Measurements from ENCODE around the gene SMAD1.
A peak's percentile ranks its signal among the peaks of the same experiment; 100 is the strongest.

SMAD1 gene

GRCh38 chr4:145481164-145481941 lies at the start of gene SMAD1:
Gene SMAD1 (plus strand): TSS chr4:145481853. CDS start chr4:145514614, 32,761 bp downstream.
- ChIA-PET CTCF (no interaction called here), POLR2A (interaction anchor here (0.5 to 1.0 kb wide), 5 partner anchors 36 to 247 kb away, joined by 3 to 4 read pairs (median 3); no protein-coding TSS in a partner anchor)
- DNase-seq (ENCODE audit: extremely low spot score): peak; percentile 71
- TF ChIP-seq SUZ12 (IDR thresholded peaks at IDR 0.05) (no peak), L3MBTL2 (conservative IDR thresholded peaks at IDR 0.05) (peak; percentile 63), CTBP1 (IDR thresholded peaks at IDR 0.05; ENCODE audit: borderline replicate concordance) (no peak), ARNT (IDR thresholded peaks at IDR 0.05) (peak; percentile 29; the same call in 1 of the 2 replicates)

GRCh38 chr4:145433684-145434083 lies 48.0 kb upstream of the SMAD1 start:
- TF ChIP-seq CTBP1 (IDR thresholded peaks at IDR 0.05; ENCODE audit: borderline replicate concordance): no peak
- TF ChIP-seq LEF1 (IDR thresholded peaks at IDR 0.05; ENCODE audit: borderline replicate concordance): no peak
- no peak for TF ChIP-seq SUZ12 (IDR thresholded peaks at IDR 0.05)
- TF ChIP-seq TARDBP (IDR thresholded peaks at IDR 0.05): no peak
- TF ChIP-seq ELF4 (IDR thresholded peaks at IDR 0.05): no peak
- no peak for TF ChIP-seq SP1 (IDR thresholded peaks at IDR 0.05)
- no peak for TF ChIP-seq ZNF384 (IDR thresholded peaks at IDR 0.05)
- no peak for TF ChIP-seq FOXM1 (IDR thresholded peaks at IDR 0.05; ENCODE audit: borderline replicate concordance)
- no peak for TF ChIP-seq FOXA1 (IDR thresholded peaks at IDR 0.05)
- no peak for TF ChIP-seq PKNOX1 (IDR thresholded peaks at IDR 0.05)
- no peak for TF ChIP-seq FOXK2 (IDR thresholded peaks at IDR 0.05)
- TF ChIP-seq BHLHE40 (IDR thresholded peaks at IDR 0.05; ENCODE audit: borderline replicate concordance): no peak
- no peak for TF ChIP-seq ARNT (IDR thresholded peaks at IDR 0.05)
- TF ChIP-seq NFRKB (IDR thresholded peaks at IDR 0.05): no peak
- TF ChIP-seq L3MBTL2 (conservative IDR thresholded peaks at IDR 0.05): no peak
- TF ChIP-seq HDGF (IDR thresholded peaks at IDR 0.05; ENCODE audit: borderline replicate concordance): no peak
- CTCF ChIA-PET: no interaction called here
- no peak for DNase-seq (ENCODE audit: extremely low spot score)
- POLR2A ChIA-PET: no interaction called here

GRCh38 chr4:145435646-145436045 lies 46.0 kb upstream of the SMAD1 start:
- POLR2A ChIA-PET: no interaction called here
- TF ChIP-seq FOXK2 (IDR thresholded peaks at IDR 0.05): no peak
- TF ChIP-seq LEF1 (IDR thresholded peaks at IDR 0.05; ENCODE audit: borderline replicate concordance): no peak
- TF ChIP-seq FOXA1 (IDR thresholded peaks at IDR 0.05): no peak
- TF ChIP-seq ARNT (IDR thresholded peaks at IDR 0.05): no peak
- no peak for TF ChIP-seq SUZ12 (IDR thresholded peaks at IDR 0.05)
- TF ChIP-seq CTBP1 (IDR thresholded peaks at IDR 0.05; ENCODE audit: borderline replicate concordance): no peak
- no peak for TF ChIP-seq ZNF384 (IDR thresholded peaks at IDR 0.05)
- no peak for TF ChIP-seq PKNOX1 (IDR thresholded peaks at IDR 0.05)
- no peak for TF ChIP-seq L3MBTL2 (conservative IDR thresholded peaks at IDR 0.05)
- TF ChIP-seq HDGF (IDR thresholded peaks at IDR 0.05; ENCODE audit: borderline replicate concordance): no peak
- TF ChIP-seq TARDBP (IDR thresholded peaks at IDR 0.05): no peak
- no peak for TF ChIP-seq ELF4 (IDR thresholded peaks at IDR 0.05)
- no peak for TF ChIP-seq SP1 (IDR thresholded peaks at IDR 0.05)
- no peak for TF ChIP-seq FOXM1 (IDR thresholded peaks at IDR 0.05; ENCODE audit: borderline replicate concordance)
- no peak for TF ChIP-seq NFRKB (IDR thresholded peaks at IDR 0.05)
- no peak for DNase-seq (ENCODE audit: extremely low spot score)
- CTCF ChIA-PET: no interaction called here

- DNase-seq (ENCODE audit: extremely low spot score): no peak
These were observed 45.5 kb upstream of the SMAD1 start for GRCh38 chr4:145436114-145436513.

GRCh38 chr4:145436796-145437195 lies 44.9 kb upstream of the SMAD1 start:
- ChIA-PET CTCF (interaction anchor here (0.5 to 0.8 kb wide), 3 partner anchors 203 to 1725 kb away, joined by 3 to 4 read pairs (median 3); no protein-coding TSS in a partner anchor), POLR2A (no interaction called here)
- TF ChIP-seq NFRKB (IDR thresholded peaks at IDR 0.05): no peak
- no peak for TF ChIP-seq ELF4 (IDR thresholded peaks at IDR 0.05)
- TF ChIP-seq SUZ12 (IDR thresholded peaks at IDR 0.05): no peak
- no peak for TF ChIP-seq FOXM1 (IDR thresholded peaks at IDR 0.05; ENCODE audit: borderline replicate concordance)
- no peak for TF ChIP-seq ZNF384 (IDR thresholded peaks at IDR 0.05)
- no peak for TF ChIP-seq TARDBP (IDR thresholded peaks at IDR 0.05)
- TF ChIP-seq HDGF (IDR thresholded peaks at IDR 0.05; ENCODE audit: borderline replicate concordance): no peak
- TF ChIP-seq FOXK2 (IDR thresholded peaks at IDR 0.05): no peak
- DNase-seq (ENCODE audit: extremely low spot score): no peak

More at GRCh38 chr4:145436114-145436513, 45.5 kb upstream of the SMAD1 start:
- TF ChIP-seq PKNOX1 (IDR thresholded peaks at IDR 0.05) (peak; percentile 72), ZNF384 (IDR thresholded peaks at IDR 0.05) (no peak)
- CTCF ChIA-PET: interaction anchor here (0.6 kb wide), 1 partner anchor 197 kb away, joined by 3 read pairs; no protein-coding TSS in a partner anchor
- POLR2A ChIA-PET: no interaction called here

- ChIA-PET POLR2A (no interaction called here), CTCF (interaction anchor here (0.8 kb wide), 1 partner anchor 204 kb away, joined by 3 read pairs; no protein-coding TSS in a partner anchor)
- DNase-seq (ENCODE audit: extremely low spot score): no peak
- no peak for TF ChIP-seq ZNF384 (IDR thresholded peaks at IDR 0.05)
- TF ChIP-seq LEF1 (IDR thresholded peaks at IDR 0.05; ENCODE audit: borderline replicate concordance): no peak
- TF ChIP-seq L3MBTL2 (conservative IDR thresholded peaks at IDR 0.05): no peak
- no peak for TF ChIP-seq FOXK2 (IDR thresholded peaks at IDR 0.05)
- no peak for TF ChIP-seq CTBP1 (IDR thresholded peaks at IDR 0.05; ENCODE audit: borderline replicate concordance)
- no peak for TF ChIP-seq SP1 (IDR thresholded peaks at IDR 0.05)
- TF ChIP-seq ELF4 (IDR thresholded peaks at IDR 0.05): no peak
- no peak for TF ChIP-seq FOXM1 (IDR thresholded peaks at IDR 0.05; ENCODE audit: borderline replicate concordance)
- no peak for TF ChIP-seq FOXA1 (IDR thresholded peaks at IDR 0.05)
- TF ChIP-seq BHLHE40 (IDR thresholded peaks at IDR 0.05; ENCODE audit: borderline replicate concordance): no peak
- no peak for TF ChIP-seq TARDBP (IDR thresholded peaks at IDR 0.05)
- no peak for TF ChIP-seq NFRKB (IDR thresholded peaks at IDR 0.05)
- no peak for TF ChIP-seq HDGF (IDR thresholded peaks at IDR 0.05; ENCODE audit: borderline replicate concordance)
- TF ChIP-seq SUZ12 (IDR thresholded peaks at IDR 0.05): no peak
- no peak for TF ChIP-seq PKNOX1 (IDR thresholded peaks at IDR 0.05)
- TF ChIP-seq ARNT (IDR thresholded peaks at IDR 0.05): no peak
These were observed 44.2 kb upstream of the SMAD1 start for GRCh38 chr4:145437466-145437865.
